GM12801 (cell line): ENCODE data around the gene SLC6A9.

Experiments
- TF ChIP-seq, protein P1 (sequence below): IDR thresholded peaks from one replicate; pipeline ENCODE4 v1.5.1; 2011; ENCODE audit warnings: control low read depth; ENCODE audit not compliant: insufficient read length; ENCODE audit errors: extremely low read depth

Gene SLC6A9

GRCh38 chr1:44048532-44049215 lies 17.4 kb upstream of the SLC6A9 start:
- TF ChIP-seq, protein P1, sequence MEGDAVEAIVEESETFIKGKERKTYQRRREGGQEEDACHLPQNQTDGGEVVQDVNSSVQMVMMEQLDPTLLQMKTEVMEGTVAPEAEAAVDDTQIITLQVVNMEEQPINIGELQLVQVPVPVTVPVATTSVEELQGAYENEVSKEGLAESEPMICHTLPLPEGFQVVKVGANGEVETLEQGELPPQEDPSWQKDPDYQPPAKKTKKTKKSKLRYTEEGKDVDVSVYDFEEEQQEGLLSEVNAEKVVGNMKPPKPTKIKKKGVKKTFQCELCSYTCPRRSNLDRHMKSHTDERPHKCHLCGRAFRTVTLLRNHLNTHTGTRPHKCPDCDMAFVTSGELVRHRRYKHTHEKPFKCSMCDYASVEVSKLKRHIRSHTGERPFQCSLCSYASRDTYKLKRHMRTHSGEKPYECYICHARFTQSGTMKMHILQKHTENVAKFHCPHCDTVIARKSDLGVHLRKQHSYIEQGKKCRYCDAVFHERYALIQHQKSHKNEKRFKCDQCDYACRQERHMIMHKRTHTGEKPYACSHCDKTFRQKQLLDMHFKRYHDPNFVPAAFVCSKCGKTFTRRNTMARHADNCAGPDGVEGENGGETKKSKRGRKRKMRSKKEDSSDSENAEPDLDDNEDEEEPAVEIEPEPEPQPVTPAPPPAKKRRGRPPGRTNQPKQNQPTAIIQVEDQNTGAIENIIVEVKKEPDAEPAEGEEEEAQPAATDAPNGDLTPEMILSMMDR = no peak

- TF ChIP-seq, protein P1 = no peak
Observed at GRCh38 chr1:44047131-44047530, 15.9 kb upstream of the SLC6A9 start.

DNA sequence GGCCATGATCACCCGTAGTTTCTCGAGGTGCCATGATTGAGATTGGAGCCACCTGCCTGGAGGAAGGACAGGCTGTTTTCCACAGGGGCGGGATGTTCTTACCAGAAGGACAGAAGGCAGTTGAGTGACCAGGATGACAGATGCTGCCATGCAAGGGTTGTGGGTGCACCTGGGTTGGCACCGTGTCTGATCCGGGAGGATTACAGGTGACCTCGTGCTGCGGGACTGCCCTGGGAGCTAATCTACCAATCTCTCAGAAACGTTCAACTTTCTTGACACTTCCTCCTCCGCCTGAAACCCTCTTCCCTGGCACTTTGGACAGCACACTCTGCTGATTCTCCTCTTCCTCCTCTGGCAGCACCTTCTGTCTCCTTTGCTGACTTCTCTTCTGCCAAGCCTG lies 13.8 kb upstream of the SLC6A9 start:
- TF ChIP-seq, protein P1 = no peak

DNA sequence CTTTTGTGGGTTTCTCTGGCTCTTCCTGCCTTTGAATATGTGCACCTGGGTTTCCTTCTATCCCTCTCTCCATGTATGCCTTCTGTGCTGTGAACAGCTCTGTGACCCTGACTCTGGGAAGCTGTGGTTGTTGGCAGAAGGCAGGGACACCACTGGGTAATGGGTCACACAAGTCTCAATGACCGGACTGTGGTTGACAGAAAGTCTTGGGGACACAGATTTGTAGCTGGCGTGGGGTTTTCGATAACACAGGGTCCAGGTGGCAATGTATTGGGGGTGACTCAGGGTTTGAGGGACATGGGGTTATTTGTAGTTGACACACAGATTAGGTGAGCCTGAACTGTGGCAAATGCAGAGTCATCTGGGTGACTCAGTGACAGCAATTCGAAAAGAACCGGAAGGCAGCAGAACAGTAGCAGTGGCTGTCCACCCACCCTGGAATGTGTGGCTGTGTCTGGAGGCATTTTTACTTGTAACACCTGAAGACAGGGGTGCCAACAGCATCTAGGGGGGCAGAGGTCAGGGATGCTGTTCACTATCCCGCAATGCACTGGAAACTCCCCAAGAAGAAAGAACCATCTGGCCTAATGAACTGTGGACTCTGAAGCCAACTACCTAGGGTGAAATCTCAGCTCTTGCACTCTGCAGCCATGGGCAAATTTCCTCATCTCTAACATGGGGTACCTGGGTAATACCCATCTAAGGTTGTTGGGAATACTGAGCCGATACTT lies 13.0 kb upstream of the SLC6A9 start:
- TF ChIP-seq, protein P1 = no peak

DNA sequence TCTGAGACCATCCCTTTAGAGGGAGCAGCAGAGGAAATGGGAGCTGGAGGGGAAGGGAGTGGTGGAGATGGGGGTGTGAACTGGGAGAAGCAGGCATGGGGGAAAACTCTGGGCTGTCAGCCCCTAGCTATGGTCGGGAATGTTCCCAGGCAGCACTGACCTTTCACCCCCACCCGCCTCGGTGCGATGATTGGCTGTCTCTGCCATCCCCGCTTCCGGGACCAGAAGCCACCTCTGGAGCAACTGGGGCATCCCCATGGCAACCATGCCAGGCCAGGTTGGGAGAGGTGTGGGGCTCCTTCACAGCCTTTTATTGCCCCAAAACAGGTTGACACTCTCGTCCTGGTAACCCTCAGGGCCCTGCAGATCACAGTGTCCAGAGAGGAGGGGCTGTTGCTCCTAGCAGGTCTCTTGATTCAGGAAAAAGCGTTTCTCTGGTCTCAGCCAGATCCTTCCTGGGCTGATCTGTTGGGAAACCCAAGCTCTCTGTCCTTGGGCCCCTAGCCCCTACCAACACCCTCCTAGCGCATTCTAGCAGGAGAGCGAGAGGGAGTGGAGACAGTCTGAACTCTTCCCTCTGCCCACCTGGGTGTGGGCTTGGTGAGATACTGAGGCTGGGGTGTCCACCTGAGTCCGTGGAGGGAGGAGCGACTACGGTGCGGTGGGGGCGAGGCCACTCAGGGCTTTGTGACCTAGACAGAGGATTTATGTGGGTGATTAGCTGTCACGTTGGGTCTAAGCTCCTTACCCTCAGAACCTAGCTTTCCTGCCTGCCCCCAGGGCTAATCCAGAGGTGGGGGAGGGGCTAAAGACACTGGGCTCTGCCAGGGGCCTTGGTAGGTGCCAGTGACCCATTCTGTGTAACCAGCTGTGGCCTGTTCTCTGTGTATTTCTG lies 12.2 kb upstream of the SLC6A9 start:
- TF ChIP-seq, protein P1 = no peak

DNA sequence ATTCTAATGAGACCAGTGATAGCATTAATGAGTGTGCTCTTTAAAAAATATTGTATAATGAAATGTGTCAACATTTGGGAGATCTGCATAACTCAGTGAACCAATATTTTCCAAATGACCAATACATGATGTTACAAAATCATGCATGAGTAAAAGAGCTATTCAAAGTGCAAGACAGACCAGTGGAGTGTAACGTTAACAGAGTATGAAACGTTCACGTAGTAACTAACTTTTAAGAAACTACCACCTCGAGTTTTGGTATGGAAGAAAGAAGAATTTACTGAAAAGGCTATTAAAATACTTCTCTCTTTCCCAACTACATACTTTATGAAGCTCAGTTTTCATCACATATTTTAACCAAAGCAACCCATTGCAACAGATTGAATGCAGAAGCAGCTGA lies 9.6 kb upstream of the SLC6A9 start:
- TF ChIP-seq, protein P1 = no peak

DNA sequence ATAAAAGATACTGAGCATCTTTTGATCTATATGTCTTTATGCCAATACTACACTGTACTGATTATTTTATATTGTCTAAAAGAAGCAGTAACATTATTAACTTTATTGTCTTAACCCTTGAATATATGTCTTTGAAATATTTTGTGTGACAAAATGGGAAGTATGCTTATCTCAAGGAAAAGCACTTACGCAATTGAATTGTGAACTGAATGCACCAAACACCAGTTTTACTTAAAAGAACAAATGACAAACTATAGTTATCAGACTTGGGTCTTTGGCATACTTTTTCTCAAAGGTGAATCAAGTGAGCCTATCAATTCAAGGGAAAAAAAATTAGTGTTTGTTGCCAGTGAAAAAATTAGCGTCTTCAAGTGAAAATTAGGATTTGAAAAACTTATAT lies 9.2 kb upstream of the SLC6A9 start:
- TF ChIP-seq, protein P1 = no peak
